ENCODE results near the gene SMARCB1.

Gene SMARCB1

DNA sequence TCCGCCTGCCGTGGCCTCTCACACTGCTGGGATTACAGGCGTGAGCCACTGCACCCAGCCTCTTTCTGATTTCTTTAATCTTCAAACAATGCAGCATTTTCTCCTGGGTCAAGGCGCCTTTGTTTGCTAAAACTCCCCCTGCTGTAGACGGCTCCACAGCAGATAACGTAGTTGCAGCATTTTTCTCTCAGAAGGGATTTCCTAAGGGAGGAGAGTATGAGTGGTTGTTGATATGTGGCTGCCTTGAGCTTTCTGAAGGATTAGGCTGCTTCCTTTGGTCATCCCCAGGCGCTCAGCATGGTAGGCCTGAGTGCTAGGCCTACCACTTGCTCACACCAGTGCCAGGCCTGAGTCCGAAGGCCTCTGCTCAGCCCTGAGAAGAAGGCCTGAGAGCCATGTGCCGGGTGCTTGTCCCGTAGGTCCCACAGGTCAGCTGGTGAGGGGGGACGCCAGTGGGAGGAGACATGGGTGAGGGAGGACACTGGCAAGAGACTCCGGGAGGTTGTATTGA, 18.1 kb downstream of the SMARCB1 start:
- DNase-seq, result no peak

DNA sequence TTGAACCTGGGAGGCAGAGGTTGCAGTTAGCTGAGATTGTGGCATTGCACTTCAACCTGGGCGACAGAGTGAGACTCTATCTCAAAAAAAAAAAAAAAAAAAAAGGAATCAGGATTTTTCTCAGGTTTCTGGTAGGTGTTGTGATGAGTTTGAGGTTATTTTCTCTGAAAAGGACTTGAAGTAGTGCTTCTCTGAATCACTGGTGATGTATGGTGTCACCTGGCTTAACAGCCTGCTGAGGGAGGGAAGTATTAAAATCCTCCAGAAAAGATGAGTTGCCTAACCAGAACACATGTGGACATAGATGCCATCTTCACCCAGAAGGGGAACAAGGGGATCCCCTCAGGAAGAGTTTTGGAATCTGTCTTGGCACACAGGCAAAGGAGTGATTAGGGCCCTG, 20.1 kb downstream of the SMARCB1 start:
- DNase-seq, result no peak

DNA sequence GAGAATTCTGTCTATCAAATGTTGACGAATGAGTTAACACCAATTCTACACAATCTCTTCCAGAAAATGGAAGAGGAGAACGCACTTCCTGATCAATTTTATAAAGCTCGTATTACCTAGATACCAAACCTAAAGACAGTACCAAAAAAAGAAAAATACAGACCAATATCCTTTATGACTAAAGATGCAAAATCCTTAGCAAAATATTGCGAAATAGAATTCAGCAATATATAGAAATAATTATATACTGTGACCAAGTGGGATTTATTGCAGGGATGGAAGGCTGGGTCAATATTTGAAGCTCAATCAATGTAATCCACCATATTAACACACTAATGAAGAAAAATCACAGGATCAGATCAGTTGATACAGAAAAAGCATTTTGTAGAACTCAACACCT, 25.6 kb downstream of the SMARCB1 start:
- no peak for DNase-seq

DNA sequence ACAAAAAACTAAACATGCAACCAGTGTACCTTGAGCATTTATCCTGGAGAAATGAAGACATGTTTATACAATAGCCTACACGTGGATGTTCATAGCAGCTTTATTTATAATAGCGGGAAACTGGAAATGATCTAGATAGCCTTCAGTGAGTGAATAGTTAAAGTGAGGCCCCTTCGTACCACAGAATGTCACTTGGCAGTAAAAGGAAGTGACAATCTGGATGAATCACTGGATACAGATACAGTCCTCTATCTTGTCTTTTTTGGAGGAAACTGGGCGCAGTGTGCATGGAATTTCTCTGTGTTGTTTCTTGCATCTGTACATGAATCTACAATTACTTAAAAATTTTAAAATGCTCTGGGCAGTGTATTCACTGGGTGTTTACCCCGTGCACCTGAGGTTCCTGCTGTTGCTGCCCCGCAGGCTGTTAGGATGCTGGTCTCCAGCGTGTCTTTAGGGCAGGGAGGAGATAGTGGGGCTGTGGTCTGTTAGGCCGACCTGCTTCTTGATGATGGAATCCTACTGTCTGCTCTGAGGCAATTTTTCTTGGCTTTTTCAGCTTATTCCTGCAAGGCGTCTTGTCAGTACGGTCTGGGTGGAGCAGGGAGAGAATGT, 28.9 kb downstream of the SMARCB1 start:
- no peak for DNase-seq

DNA sequence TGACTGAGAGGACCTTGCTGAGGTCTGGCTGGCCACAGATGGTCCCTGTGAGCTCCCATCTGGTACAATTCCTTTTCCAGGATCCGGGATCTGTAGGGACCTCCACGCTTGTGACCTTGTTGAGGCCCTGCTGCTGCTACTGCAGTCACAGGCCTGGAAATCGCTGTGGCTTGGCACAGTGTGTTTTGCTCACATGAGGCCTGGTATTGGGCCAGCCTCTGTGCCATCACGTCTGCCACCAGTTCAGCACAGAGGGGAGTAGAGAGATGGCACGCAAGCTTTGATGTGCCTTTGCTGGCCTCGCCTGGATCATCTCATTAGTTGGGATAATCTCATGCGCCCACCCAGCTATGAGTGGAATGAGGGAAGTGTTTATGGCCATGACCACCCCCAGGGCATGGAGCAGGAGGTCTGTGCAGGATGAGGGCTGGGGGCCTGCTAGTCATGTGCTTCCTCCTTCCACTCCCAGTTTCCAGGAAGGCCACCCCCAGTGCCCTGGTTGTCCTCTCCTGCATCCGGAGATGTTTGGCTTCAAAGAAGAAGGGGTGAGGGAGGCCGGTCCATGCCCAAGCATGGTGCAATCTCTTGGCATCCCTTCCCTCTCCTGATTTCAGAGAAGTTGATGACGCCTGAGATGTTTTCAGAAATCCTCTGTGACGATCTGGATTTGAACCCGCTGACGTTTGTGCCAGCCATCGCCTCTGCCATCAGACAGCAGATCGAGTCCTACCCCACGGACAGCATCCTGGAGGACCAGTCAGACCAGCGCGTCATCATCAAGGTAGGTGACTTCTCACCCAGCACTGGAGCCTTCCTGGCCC, 29.6 kb downstream of the SMARCB1 start:
- no peak for DNase-seq

DNA sequence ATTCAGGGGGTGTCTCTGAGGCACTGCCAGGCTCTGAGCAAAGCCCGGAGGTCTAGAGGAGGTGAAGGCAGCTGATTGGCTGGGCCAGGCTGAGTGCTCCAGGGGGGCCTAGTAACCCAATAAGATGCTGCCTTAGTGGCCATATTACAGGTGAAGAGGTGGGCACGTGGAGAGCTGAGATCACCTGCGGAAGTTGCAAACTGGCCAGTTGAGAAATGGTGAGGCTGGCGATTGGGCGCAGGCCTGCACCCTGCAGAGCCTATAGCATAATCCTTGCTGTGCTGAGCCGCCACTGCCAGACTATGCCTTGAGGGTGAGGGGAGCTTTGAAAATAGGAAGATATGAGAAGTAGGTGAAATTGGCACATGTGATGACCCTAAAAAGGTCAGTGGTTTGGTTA, 30.4 kb downstream of the SMARCB1 start:
- DNase-seq, result no peak

DNA sequence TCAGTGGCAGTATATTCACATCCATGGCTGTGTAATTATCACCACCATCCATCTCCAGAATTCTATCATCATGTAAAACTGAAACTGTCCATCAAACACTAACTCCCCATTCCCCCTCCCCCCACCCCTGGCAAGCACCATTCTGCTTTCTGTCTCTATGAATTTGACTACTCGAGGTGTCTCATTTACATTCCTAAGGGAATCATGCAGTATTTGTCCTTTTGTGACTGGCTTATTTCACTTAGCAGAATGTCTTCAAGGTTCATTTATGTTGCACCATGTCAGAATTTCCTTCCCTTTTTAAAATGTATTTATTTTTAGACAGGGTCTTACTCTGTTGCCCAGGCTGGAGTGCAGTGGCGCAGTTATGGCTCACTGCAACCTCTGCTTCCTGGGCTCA, 31.8 kb downstream of the SMARCB1 start:
- no peak for DNase-seq

DNA sequence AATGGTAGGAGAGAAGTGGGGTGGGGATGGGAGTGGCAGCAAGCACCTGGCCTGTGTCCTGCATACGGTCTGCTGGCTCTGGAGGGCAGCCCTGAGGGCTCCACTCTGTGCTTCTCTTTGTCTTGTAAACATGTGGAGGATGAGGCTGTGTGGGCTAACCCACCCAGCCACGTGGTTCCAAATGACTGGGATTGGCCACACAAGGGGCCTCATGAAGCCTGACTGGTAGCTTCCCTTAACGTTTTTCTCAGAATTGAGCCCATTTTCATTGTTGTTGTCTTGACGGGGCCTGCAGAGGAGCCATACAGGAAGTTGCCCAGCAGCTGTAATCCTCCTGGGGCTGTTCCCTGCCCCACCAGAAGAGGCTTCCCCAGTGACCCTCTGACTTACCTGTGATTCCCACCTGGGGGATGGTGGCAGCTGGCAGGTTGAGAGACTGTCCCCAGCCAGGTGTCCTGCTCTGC, 34.0 kb downstream of the SMARCB1 start:
- no peak for DNase-seq

DNA sequence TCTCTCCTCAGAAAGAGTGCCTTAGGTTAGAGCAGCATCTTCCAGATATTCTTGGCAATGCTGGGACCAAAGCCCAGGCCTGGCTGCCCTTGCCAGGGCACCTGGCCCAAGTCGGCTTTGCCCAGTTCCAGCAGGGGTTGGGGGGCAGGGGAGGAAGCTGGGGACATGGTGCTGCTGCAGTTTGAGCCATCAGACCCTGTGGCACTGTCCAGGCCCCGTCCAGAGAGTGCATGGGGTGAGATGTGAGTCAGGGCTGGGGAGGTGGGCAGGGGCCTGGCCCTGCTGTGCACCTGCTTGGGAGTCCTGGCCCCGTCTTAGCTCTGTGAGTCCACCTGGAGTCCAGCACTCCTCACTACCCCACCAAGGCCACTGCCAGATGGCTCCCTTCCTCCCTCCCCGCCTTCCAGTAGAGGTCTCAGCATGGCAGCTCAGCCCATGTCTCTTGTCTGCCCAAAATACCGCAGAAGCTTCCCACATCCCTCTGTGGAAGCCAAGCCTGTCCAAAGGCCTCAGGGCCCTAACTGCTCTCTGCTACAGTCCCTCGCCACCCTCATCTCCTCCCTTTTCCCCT, 35.4 kb downstream of the SMARCB1 start:
- DNase-seq, result no peak

DNA sequence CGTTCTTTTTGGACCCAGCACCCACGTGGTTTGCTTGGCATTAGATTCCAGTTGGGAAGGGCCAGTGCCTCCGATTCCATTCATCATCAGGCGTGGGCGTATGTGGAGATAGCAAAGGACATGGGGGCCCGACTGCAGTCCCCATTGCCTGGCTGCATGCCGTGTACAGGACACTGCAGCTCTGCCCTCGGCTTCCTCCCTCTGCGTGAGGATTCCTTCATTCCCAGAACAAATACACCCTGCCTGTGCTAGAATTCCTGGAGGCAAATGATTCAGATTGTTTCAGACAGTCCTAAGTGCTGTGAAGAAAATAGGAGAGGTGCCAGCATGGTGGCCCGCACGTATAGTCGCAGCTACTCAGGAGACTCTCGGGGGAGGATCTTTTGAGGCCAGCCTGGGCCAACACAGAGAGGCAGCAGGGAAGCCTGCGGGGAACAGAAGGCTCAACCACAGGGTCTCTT, 36.6 kb downstream of the SMARCB1 start:
- DNase-seq, result no peak

DNA sequence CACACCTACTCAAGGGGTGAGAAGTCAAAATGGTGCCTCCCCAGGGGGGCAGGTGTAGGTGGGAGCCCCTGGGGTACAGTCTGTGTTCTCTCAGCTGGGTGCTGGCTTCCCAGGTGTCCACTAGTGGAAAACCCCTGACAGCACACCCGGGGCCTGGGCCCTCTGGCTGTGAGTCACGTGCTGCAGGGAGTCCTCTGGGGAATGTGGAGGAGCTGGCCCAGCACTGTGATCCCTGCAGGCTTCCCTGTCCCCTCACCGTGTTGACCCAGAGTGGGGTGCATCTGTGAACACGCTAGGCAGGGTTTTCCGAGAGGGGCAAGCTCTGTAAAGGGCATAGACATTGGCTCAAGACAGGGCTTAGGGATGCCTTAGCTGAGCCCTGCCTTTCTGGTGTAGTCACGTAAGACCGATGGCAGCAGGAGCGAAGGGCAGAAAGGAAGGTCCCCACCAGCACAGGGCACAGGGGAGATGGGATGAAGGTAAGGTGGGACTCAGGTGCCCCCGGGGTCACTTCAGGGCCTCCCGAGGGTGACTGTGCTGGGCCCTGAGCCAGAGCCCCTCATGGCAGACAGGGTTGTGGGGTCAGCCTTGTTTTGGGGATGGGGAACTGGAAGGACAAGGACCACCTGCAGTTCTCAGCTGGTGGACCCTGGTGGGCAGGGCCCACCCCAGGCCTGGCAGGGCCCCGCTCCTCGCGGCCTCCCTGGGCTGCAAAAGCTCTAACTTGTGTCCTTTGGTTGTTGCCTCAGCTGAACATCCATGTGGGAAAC, 37.9 kb downstream of the SMARCB1 start:
- DNase-seq, result no peak

DNA sequence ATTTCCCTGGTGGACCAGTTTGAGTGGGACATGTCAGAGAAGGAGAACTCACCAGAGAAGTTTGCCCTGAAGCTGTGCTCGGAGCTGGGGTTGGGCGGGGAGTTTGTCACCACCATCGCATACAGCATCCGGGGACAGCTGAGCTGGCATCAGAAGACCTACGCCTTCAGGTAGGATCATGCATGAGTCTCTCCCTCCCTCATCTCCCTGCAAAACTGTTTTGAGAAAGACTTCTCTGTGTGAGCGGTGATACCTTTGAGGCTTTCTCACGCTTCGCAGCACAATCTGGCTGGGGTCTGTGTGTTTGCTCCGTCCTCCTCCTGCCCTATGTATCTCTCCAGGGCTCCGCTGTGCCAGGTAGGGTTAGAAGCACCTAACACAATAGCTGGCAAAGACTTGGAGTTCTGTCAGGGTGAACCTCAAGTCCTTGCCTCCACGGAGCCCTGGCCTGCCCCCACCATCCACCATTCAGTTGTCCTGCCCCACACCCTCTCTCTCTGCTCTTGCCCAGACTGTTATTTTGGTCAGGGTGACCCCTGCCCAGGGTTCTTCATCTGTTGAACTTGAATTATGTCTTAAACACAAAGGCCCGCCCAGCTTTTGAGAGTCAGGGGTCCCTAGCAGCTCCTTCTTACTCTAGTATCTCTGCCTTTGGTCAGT, 38.6 kb downstream of the SMARCB1 start:
- DNase-seq, result no peak

DNA sequence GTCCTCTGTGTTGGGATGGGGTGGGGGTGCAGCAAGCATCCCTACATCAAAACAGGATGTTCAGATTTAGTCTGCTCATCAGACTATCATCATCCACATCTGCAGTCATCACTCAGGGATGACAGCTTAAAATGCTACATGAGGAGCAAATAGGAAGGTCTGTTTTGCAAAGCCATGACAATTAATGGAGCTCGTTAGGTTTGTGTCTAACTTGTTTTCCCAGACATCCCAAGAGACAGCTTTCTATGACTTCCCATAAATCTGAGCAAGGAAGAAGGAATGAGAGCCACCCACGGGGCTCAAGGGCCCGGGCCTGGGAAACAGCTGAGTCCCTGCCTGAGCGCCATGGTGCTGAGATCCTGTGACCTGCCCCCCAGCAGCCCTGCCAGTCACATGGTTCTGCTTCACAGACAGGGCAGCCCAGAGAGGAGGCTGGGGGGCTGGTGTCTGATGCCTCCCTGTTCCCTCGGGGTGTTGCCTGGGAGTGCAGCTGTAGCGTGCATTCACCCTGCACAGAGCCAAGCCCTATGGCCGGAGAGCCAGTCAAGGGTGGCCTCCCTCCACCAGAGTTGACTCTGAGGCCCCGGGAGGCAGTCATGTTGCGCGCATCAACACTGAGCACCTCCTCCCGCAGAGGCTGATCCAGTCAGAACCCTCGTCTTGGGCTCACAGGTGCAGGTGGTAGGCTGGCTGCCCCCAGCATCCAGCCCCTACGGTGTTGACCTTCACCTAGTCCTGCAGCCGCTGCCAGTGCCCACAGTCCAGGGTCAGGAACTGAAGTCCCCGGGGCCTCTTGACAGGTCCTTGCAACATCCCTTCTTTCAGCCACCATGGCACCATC, 40.0 kb downstream of the SMARCB1 start:
- no peak for DNase-seq

DNA sequence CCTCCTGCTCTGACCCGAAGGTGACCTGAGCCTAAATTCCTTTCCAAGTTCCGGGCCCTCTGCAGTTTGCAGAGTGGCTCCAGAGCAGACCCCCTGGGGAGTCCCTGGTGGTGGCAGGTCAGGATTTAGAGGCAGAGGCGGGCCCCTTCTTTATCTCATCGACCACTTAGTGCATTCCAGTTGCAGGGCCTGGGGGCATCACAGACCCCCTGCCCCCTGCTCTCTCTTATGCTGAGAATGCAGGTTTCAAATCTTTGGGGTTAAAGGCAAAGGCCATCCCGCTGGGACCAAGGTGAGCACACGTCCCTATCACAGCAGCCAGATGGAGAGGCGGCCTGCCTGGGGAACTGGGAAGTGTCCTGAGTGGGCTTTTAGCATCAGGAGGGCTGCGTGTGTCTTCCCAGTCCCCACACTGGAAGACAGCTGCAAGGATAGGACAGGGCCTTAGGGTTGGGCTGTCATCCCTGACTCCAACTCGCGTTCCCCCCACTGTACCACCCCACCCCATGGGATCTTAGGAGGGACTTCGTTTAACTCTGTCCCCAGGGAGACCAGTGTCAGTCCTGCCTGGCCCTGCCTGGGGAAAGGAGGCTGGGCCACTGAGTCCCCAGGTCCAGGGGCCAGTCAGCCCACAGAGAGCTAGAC, 40.7 kb downstream of the SMARCB1 start:
- no peak for DNase-seq

DNA sequence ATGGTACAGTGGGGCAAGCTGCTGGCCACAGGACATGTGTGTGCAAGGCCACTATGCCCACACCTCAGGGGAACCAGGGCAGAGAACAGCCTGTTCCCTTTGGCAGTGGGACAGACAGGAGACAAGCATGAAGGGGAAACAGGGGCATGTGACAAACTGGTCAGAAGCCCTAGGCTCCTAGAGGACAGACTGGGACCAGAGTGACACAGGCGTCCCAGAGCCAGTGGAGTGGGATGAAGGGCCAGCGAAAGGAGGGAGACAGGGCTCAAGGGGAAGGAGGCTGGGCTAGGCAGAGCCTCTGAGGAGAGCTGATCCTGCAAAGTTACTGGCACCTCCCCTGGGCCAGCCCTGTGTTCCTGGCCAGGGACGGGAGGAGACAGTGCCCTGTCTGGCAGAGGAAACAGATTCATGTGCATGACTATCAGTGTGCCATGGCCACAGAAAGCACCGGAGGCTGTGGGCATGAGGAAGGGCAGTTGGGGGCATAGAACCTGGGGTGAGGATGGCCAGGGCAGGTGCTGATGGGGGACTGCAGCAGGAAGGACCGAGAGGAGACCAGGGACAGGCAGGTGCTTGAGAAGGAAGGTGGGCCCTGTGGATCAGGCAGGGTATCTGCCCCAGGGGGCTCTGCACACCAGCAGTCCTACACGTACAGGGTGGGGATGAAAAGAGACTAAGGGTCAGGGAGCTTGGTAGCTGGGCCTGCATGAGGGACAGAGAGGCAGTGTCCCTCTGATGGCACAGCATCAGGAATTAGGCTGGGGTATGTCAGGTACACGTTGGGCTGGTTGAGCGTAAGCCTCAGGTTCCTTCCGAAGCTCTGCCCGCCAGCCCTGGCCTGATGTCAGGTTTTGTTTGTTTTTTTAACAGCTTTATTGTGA, 42.3 kb downstream of the SMARCB1 start:
- no peak for DNase-seq

DNA sequence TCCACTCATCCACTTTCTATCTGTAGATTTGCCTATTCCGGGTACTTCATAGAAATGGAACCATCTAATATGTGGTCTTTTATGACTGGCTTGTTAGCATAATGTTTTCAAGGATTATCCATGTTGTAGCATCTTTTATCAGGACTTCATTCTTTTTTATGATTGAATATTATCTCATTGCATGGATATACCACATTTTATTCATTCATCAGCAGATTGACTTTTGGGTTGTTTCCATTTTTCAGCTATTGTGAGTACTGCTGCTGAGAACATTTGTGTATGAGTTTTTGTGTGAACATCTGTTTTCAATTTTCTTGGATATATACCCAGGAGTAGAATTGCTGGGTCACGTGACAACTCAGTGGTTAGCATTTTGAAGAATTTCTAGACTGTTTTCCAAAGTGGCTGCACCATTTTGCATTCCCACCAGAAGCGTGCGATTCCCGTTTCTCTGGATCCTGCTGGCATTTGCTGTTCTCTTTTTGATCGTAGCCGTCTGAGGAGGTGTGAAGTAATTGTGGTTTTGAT, 43.1 kb downstream of the SMARCB1 start:
- DNase-seq, result no peak

DNA sequence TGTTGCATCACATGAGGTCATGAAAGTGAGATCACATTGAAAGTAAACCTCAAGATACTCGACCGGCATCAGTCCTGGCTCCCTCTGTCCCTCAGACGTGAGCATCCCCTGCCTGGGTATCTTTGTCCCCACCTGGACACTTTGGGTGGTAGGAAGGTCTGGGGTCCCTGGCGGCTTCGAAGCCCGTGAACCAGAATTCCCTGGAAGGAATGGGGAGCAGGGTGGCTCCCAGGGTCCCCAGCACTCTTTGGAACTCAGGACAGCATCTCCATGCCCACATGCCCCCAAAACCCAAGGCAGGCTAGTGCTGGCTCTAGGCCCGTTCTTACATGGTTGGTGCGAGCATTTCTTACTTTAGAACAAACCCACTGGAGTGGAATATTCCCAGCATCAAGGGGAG, 44.5 kb downstream of the SMARCB1 start:
- no peak for DNase-seq

DNA sequence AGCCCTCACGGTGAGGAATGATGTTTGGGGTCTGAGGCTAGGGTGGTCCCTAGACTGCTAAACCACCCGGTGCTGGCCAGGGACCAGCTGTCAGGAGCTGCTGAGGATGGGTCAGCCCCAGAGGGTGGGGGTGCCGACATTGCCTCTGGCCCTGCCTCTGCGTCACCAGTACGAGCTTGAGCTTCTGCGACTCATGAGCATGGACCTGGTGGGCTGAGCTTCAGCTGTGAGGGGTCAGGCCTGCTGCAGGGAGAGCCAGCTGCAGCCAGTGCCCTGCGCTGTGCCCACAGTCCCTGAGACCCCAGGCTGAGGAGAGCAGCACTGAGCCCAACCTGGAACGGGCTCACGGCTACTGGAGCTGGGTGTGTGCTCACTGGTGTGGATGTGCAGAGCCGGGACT, 45.0 kb downstream of the SMARCB1 start:
- DNase-seq, result no peak

DNA sequence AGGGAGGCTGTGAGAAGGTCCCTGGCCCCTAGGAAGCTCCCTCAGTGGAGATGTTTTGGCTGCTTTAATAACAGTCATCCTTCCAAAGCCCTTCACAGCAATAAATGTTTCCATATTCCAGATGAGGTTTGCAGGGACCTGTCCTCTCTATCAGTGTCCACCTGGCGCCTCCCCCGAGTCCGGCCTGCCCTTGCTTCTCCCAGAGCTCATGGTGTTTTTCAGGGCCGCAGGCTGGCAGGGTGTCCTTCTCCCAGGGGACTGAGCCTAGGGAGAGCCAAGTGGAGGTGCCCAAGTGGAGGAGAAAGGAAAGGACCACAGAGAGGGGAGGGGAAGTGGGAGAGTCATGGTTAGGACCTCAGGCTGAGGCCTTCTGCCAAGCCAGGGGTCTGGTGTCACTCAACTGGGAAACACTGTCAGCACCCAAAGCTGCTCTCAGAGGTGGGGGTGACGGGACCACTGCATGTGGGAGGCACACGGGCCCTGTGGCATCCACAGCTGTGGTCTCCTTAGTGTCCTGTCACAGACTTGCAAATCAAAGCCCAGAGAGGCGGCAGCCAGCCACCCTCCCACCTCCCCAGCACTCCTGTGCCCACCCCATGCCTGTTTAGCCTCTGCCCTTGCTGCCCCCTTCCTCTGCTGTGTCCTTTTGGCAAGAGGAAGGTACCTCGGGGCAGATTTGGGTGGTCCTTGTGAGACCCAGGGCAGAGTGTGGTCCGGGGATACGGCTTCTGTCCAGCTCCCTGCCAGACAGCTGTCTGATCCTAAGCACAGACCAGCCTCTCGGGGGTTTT, 45.7 kb downstream of the SMARCB1 start:
- DNase-seq, result no peak

All from NCI-H1417 treated with DMSO at 0.1 percent for 48 hours (cell line).